PC-3 (cell line): Measurements from ENCODE around the gene STING1. TPM values are rescaled to one million over a fixed set of nuclear protein-coding genes. Genes with fewer than 3 reads are reported as not detected.

Experiments used
- ATAC-seq: fragments of 200-7000 bp; cut with Tn5 transposase; 2 replicates; pipeline ENCODE4 v1.9.1; 2020; ENCODE audit warnings: mild to moderate bottlenecking, moderate library complexity
- BruUV-seq: library from RNA; stranded (reverse); fragments of 400-500 nt; replicated peaks from 2 replicates; lab custom pipeline; 2021; lab: Mats Ljungman, UMichigan
- CTCF ChIA-PET: fragments of 300-600 bp; sonication (Branson Sonifier 250); formaldehyde crosslinking; loops from one replicate; lab custom pipeline; 2022; ENCODE audit warnings: antibody characterized with exemption; lab: Charles Lee
- POLR2A ChIA-PET: fragments of 300-600 bp; sonication (Branson Sonifier 250); formaldehyde crosslinking; loops from one replicate; lab custom pipeline; 2022; ENCODE audit warnings: antibody characterized with exemption; ENCODE audit not compliant: unreplicated experiment; lab: Charles Lee
- DNase-seq: peaks from one replicate; pipeline ENCODE4 v3.0.0-alpha.2; 2015
- H2AFZ ChIP-seq: fragments of 300-600 bp; sonication (generic); 2 replicates; pipeline ENCODE4 v1.6.0; 2016; ENCODE audit warnings: antibody characterized with exemption, low read length
- H3F3A ChIP-seq: fragments of 300-600 bp; sonication (generic); one replicate; pipeline ENCODE4 v1.6.0; 2017; ENCODE audit warnings: antibody characterized with exemption, low read length, control low read depth, mild to moderate bottlenecking; ENCODE audit not compliant: unreplicated experiment
- H3K27ac ChIP-seq: fragments of 300-600 bp; sonication (generic); 2 replicates; pipeline ENCODE4 v1.5.1; 2016; ENCODE audit warnings: mild to moderate bottlenecking, low read length
- H3K27me3 ChIP-seq: fragments of 300-600 bp; sonication (generic); 2 replicates; pipeline ENCODE4 v1.6.1; 2016; ENCODE audit warnings: low read length, mixed read lengths
- H3K36me3 ChIP-seq: fragments of 300-600 bp; sonication (generic); 2 replicates; pipeline ENCODE4 v1.6.1; 2016; ENCODE audit warnings: low read depth, mixed run types, low read length, mixed read lengths
- H3K4me1 ChIP-seq: fragments of 300-600 bp; sonication (generic); 2 replicates; pipeline ENCODE4 v1.5.1; 2016; ENCODE audit warnings: low read length; ENCODE audit not compliant: insufficient read depth
- H3K4me2 ChIP-seq: fragments of 300-600 bp; sonication (generic); 2 replicates; pipeline ENCODE4 v1.6.0; 2016; ENCODE audit warnings: low read length
- H3K4me3 ChIP-seq: fragments of 300-600 bp; sonication (generic); 2 replicates; pipeline ENCODE4 v1.5.1; 2016; ENCODE audit warnings: mild to moderate bottlenecking, low read length, mixed read lengths
- H3K79me2 ChIP-seq: fragments of 300-600 bp; sonication (generic); 2 replicates; pipeline ENCODE4 v1.6.1; 2017; ENCODE audit warnings: low read length, mixed read lengths
- H3K9ac ChIP-seq: fragments of 300-600 bp; sonication (generic); 2 replicates; pipeline ENCODE4 v1.6.0; 2016; ENCODE audit warnings: mild to moderate bottlenecking, low read length
- H3K9me2 ChIP-seq: fragments of 300-600 bp; sonication (generic); replicated peaks from 2 replicates; pipeline ENCODE4 v1.6.1; 2016; ENCODE audit warnings: mixed run types, low read length, mixed read lengths
- H3K9me3 ChIP-seq: fragments of 300-600 bp; sonication (generic); 2 replicates; pipeline ENCODE4 v1.6.1; 2016; ENCODE audit warnings: low read length, mixed read lengths
- H4K20me1 ChIP-seq: fragments of 300-600 bp; sonication (generic); 2 replicates; pipeline ENCODE4 v1.6.1; 2016; ENCODE audit warnings: low read length, mixed read lengths
- EZH2 ChIP-seq: fragments of 300-600 bp; sonication (generic); IDR thresholded peaks from one replicate; pipeline ENCODE4 v1.6.1; 2017; ENCODE audit warnings: antibody characterized with exemption, mild to moderate bottlenecking, low read length; ENCODE audit not compliant: unreplicated experiment
- EZH2phosphoT487 ChIP-seq: fragments of 300-600 bp; sonication (generic); IDR thresholded peaks from 2 replicates; pipeline ENCODE4 v1.6.1; 2018; ENCODE audit warnings: mild to moderate bottlenecking, antibody characterized with exemption, low read length, borderline replicate concordance
- intact Hi-C: fragments of 100-400 bp; cut with micrococcal nuclease; formaldehyde crosslinking; loops from 2 replicates; pipeline ENCODE4 v1.9.0; 2023
- total RNA-seq: library from RNA; depleted of rRNA; stranded (reverse); fragments of >200 nt; gene quantifications from 2 replicates; pipeline ENCODE4 v1.2.3, GENCODE V29; 2014
- TF ChIP-seq, protein P1 (sequence below): fragments of 300-600 bp; sonication (generic); conservative IDR thresholded peaks from 2 replicates; pipeline ENCODE4 v1.5.1; 2017; ENCODE audit warnings: antibody characterized with exemption, low read depth, mild to moderate bottlenecking, low read length

The STING1 gene
- total RNA-seq, 1 experiment from 2014 or later = 12.6 TPM

DNA sequence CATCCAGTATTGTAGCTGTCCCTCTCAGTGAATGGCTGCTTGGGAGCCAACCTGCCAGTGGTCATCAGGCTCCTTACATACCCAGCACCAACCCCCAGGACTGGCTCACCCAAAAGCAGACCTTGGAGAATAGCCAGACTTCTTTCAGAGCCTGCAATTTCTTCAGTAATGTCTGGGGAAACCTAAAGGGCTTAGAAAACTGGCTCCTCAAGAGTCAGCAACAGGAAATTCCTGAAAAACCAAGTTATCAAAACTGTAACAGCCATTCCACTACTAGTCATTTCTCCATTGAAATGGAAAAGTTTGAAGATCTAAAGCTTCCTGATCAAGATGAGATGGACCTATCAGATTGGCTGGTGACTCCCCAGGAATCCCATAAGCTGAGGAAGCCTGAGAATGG lies 12.3 kb upstream of the STING1 start:
- ATAC-seq (no peak), DNase-seq (peak; percentile 70)
- TF ChIP-seq, protein P1, sequence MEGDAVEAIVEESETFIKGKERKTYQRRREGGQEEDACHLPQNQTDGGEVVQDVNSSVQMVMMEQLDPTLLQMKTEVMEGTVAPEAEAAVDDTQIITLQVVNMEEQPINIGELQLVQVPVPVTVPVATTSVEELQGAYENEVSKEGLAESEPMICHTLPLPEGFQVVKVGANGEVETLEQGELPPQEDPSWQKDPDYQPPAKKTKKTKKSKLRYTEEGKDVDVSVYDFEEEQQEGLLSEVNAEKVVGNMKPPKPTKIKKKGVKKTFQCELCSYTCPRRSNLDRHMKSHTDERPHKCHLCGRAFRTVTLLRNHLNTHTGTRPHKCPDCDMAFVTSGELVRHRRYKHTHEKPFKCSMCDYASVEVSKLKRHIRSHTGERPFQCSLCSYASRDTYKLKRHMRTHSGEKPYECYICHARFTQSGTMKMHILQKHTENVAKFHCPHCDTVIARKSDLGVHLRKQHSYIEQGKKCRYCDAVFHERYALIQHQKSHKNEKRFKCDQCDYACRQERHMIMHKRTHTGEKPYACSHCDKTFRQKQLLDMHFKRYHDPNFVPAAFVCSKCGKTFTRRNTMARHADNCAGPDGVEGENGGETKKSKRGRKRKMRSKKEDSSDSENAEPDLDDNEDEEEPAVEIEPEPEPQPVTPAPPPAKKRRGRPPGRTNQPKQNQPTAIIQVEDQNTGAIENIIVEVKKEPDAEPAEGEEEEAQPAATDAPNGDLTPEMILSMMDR = no peak
- no peak for TF ChIP-seq EZH2phosphoT487
- TF ChIP-seq EZH2 = no peak
- H3K9me3 ChIP-seq = no peaks in the 10 kb centered on the region
- H2AFZ ChIP-seq = no peak overlapping the region
- H3K9ac ChIP-seq = no peak overlapping the region
- POLR2A ChIA-PET = no interaction called here
- no peaks in the 10 kb centered on the region for H3K79me2 ChIP-seq
- no peaks in the 10 kb centered on the region for H3F3A ChIP-seq
- no peaks in the 10 kb centered on the region for H3K36me3 ChIP-seq
- peaks cover 31% of the 10 kb centered on the region for H3K4me1 ChIP-seq
- peak overlapping the region; percentile 32; the same call in 1 of the 2 replicates for H3K27ac ChIP-seq
- CTCF ChIA-PET = no interaction called here
- no peaks in the 10 kb centered on the region for H3K27me3 ChIP-seq
- no peaks in the 10 kb centered on the region for H3K9me2 ChIP-seq
- H3K4me3 ChIP-seq = no peak overlapping the region
- H3K4me2 ChIP-seq = peak overlapping the region; percentile 28
- no peaks in the 10 kb centered on the region for H4K20me1 ChIP-seq
- intact Hi-C loops = no loop called here
- BruUV-seq = no TSS peak

DNA sequence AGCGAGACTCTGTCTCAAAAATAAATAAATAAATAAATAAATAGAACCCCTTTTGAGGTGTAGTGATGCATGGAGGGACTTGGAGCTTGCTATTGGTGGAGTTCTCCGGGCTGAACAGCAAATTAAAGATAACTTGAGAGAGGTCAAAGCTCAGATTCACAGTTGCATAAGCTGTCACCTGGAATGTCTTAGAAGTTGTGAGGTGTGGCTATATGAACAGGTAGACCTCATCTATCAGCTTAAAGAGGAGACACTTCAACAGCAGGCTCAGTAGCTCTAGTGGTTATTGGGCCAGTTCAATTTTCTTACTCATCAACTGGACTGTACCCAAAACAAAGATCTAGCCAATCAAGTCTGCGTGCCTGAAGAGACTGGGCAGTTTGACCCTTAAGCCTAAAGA lies 11.7 kb upstream of the STING1 start:
- ChIA-PET CTCF (no interaction called here), POLR2A (no interaction called here)
- Histone ChIP-seq H3K4me1 (peaks cover 31% of the 10 kb centered on the region), H3K9me2 (no peaks in the 10 kb centered on the region), H3K4me3 (no peak overlapping the region), H3K36me3 (no peaks in the 10 kb centered on the region), H3K27me3 (no peaks in the 10 kb centered on the region), H3K9me3 (no peaks in the 10 kb centered on the region), H3K79me2 (no peaks in the 10 kb centered on the region), H4K20me1 (no peaks in the 10 kb centered on the region), H2AFZ (no peak overlapping the region), H3K27ac (peak overlapping the region; percentile 32; the same call in 1 of the 2 replicates), H3K4me2 (peak overlapping the region; percentile 28), H3F3A (no peaks in the 10 kb centered on the region), H3K9ac (no peak overlapping the region)
- no TSS peak for BruUV-seq
- DNase-seq = peak; percentile 19
- intact Hi-C loops = no loop called here
- ATAC-seq = no peak
- TF ChIP-seq EZH2 = no peak
- TF ChIP-seq, protein P1 = no peak
- TF ChIP-seq EZH2phosphoT487 = no peak

DNA sequence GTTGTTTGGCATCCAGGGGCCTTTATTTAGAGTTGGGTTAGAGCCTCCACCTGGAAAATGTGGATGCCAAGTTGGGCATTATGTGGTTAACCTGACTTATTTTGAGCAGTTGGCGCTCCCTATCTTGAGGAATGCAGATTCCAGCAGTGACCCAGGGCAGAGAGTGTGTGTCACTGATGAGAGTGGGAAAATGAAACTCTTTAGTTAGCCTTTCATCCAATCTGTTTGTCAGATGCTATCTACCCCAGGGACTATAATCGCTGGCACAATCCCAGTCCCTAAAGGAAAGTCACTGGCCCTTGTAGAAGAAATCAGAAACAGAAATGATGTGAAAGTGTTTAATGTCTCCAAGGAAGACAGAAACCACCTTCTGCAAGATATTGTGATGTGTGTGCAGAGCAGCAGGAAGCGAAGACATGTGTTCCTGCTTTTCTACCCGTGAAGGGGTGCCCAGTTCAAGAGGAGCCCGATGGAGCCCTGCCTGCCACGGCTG lies 10.2 kb upstream of the STING1 start:
- no peaks in the 10 kb centered on the region for H3K9me3 ChIP-seq
- ATAC-seq = no peak
- no peak overlapping the region for H3K4me3 ChIP-seq
- H3K36me3 ChIP-seq = no peaks in the 10 kb centered on the region
- H3K9ac ChIP-seq = no peak overlapping the region
- H2AFZ ChIP-seq = no peak overlapping the region
- intact Hi-C loops = no loop called here
- POLR2A ChIA-PET = no interaction called here
- no peaks in the 10 kb centered on the region for H3F3A ChIP-seq
- H3K27me3 ChIP-seq = no peaks in the 10 kb centered on the region
- H4K20me1 ChIP-seq = no peaks in the 10 kb centered on the region
- no TSS peak for BruUV-seq
- H3K79me2 ChIP-seq = no peaks in the 10 kb centered on the region
- DNase-seq = peak; percentile 32
- CTCF ChIA-PET = no interaction called here
- H3K4me1 ChIP-seq = peaks cover 31% of the 10 kb centered on the region
- H3K27ac ChIP-seq = no peak overlapping the region
- no peak for TF ChIP-seq EZH2
- TF ChIP-seq EZH2phosphoT487 = no peak
- TF ChIP-seq, protein P1 = no peak
- no peaks in the 10 kb centered on the region for H3K9me2 ChIP-seq
- no peak overlapping the region for H3K4me2 ChIP-seq
